ENCODE data around the gene SMARCA4.
"Not testable (repeated sequence)": the region's sequence is repeated elsewhere in the genome, so short reads cannot be mapped to it uniquely, and the experiment has no call there.

Gene SMARCA4

DNA sequence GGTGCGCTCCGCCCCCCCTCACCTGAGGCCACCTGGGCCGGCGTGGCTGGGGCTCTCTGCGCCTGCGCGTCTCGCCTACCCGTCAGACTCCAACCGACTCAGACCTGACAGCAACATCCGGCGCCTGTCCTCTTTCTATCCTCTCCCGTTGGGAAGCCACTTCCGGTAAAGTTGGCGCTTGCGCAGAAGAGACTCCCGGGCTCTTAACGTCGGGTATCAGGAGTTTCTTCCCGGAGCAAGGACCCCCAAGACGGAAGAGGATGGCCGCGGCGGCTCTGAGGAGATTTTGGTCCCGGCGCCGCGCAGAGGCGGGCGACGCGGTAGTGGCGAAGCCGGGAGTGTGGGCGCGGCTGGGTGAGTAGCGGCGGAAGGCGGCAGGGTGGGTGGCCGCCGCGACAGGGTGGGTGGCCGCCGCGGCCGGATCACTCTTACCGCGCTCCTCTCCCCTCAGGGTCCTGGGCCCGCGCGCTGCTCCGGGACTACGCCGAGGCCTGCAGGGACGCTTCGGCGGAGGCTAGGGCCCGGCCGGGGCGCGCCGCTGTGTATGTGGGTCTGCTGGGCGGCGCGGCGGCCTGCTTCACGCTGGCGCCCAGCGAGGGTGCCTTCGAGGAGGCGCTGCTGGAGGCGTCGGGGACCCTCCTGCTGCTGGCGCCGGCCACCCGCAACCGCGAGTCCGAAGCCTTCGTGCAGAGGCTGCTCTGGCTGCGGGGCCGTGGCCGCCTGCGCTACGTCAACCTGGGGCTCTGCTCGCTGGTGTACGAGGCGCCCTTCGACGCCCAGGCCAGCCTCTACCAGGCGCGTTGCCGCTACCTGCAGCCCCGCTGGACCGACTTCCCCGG is 32.0 kb upstream of the SMARCA4 start, which contains the start of the genes TIMM29 and YIPF2:
Gene TIMM29, plus strand, starts transcription at position 249 of the 839 bp plus-strand sequence. Its CDS starts 12 bp downstream, at position 261.
Gene YIPF2, minus strand, starts transcription at position 77 of the 839 bp plus-strand sequence. CDS start 229 bp downstream, outside the sequence.
- peak; percentile 87 to 92 for DNase-seq (ENCODE audit: low read depth in 2 of 2)

DNA sequence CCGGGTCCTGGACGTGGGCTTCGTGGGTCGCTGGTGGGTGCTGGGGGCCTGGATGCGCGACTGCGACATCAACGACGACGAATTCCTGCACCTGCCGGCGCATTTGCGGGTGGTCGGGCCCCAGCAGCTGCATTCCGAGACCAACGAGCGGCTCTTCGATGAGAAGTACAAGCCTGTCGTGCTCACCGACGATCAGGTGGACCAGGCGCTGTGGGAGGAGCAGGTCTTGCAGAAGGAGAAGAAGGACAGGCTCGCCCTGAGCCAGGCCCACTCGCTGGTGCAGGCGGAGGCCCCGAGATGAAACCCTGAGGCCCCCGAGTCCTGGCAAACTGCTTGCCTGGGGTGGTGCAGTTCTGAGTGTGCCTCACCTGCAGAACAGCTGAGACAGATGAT is 31.4 kb upstream of the SMARCA4 start:
- DNase-seq (ENCODE audit: low read depth in 2 of 2), result no peak

DNA sequence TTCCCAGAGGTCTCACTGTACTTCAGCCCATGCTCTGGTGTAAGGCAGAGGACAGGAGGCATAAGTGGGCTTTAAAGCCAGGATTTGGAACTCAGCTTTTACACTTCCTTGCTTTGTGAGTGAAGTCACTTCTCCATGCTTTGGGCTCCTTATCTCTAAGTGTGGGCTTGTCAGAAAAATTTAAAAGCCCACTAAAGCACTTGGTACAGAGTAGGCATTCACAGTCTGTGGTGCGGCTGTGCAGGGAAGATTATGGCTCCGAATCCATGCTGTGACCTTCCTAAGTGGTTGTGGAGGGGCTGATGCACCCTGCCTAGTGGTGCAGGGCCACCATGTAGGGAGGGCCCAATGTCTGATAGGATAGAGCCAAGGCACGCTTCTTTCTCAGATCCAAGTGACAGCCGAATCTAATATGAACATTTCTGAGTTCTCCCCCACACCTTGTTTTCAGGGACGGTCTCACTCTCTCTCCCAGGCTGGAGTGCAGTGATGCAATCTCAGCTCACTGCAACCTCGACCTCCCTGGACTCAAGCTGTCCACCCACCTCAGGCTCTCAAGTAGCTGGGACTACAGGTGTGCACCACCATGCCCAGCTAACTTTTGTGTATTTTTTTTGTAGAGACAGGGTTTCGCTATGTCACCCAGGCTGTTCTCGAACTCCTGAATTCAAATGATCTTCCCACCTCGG is 25.3 kb upstream of the SMARCA4 start:
- no peak for DNase-seq (ENCODE audit: low read depth in 2 of 2)

DNA sequence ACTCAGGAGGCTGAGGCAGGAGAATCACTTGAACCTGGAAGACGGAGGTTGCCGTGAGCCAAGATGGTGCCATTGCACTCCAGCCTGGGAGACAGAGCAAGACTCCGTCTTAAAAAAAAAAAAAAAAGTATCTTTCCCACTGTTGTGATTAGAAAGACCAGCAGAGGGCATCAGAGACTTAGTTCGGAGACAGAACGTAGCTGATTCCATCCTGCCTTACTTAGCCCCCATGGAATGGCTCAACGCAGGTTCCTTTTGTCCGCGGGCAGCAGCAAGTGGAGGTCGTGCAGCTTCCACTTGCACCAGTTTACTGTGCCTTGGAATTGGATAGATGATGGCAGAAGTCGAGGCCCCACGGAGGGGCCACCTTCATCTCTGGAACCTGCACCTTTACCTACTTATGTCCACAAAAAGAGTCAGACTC is 24.2 kb upstream of the SMARCA4 start:
- no peak for DNase-seq (ENCODE audit: low read depth in 2 of 2)

DNA sequence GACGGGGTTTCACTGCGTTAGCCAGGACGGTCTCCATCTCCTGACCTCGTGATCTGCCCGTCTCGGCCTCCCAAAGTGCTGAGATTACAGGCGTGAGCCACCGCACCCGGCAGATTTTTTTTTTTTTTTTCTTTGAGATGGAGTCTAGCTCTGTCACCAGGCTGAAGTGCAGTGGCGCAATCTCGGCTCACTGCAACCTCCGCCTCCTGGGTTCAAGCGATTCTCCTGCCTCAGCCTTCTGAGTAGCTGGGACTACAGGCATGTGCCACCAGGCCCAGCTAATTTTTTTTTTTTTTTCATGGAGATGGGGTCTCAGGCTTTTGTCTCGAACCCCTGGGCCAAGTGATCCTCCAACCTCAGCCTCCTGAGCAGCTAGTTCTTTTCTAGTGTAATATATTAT is 19.2 kb upstream of the SMARCA4 start:
- DNase-seq (ENCODE audit: low read depth in 2 of 2), result not testable (repeated sequence)

DNA sequence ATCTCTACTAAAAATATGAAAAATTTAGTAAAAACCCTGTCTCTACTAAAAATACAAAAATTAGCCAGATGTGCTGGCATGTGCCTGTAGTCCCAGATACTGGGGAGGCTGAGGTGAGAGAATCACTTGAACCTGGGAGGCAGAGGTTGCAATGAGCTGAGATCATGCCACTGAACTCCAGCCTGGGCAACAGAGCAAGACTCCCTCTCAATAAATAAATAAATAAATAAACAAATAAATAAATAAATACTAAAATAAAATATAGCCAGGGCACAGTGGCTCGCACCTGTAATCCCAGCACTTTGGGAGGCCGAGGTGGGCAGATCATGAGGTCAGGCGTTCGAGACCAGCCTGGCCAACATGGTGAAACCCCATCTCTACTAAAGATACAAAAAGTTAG is 17.4 kb upstream of the SMARCA4 start:
- not testable (repeated sequence) for DNase-seq (ENCODE audit: low read depth in 2 of 2)

DNA sequence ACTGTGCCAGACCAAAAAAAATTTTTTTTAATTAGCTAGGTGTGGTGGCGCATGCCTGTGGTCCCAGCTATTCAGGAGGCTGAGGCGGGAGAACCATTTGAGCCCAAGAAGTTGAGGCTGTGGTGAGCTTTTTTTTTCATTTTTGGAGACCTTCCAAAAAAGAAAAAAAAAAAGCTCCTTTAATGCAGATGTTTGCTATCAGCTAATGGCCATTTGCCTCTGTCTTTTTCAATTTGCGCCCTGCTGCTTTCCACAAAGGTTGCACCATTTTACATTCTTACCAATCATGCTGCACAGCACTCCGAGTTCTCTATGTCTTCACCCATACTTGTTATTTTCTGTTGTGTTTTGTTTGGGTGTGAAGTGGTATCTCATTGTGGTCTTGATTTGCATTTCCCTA is 15.6 kb upstream of the SMARCA4 start:
- DNase-seq (ENCODE audit: low read depth in 2 of 2), result no peak

DNA sequence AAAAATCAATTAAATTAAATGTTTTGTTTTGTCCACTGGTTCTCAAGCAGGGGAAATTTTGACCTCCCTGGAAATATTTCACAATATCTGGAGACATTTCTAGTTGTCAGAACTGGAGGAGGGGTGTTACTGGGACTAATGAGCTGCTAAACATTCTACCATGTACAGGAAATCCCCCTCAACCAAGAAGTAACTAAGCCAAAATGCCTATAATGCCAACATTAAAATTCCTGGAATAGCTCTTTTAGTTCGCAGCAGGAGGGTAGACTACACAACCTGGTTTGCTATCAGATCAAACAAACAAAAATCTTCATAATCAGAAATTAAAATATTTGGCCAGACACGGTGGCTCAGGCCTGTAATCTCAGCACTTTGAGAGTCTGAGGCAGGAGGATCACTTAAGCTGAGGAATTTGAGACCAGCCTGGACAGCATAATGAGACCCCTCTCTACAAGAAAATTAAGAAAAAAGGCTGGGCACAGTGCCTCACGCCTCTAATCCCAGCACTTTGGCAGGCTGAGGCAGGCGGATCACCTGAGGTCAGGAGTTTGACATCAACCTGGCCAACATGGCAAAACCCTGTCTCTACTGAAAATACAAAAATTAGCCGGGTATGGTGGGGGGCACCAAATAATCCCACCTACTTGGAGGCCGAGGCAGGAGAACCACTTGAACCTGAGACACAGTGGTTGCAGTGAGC is 13.7 kb upstream of the SMARCA4 start:
- no peak for DNase-seq (ENCODE audit: low read depth in 2 of 2)

DNA sequence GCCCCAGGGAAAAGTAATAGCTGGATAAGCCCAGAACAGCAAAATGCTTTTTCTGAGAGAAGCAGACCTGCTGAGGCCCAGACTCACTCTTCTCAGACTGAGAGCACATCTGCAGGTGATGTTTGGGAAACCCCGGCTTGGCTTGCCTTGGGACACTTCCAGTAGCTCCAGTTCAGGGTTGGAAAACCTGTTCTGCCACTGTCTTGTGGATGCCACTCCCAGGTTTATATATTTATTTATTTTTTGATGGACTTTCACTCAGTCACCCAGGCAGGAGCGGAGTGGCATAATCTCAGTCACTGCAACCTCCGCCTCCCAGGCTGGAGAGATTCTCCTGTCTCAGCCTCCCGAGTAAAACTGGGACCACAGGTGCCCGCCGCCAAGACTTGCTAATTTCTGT is 8.0 kb upstream of the SMARCA4 start:
- no peak for DNase-seq (ENCODE audit: low read depth in 2 of 2)

DNA sequence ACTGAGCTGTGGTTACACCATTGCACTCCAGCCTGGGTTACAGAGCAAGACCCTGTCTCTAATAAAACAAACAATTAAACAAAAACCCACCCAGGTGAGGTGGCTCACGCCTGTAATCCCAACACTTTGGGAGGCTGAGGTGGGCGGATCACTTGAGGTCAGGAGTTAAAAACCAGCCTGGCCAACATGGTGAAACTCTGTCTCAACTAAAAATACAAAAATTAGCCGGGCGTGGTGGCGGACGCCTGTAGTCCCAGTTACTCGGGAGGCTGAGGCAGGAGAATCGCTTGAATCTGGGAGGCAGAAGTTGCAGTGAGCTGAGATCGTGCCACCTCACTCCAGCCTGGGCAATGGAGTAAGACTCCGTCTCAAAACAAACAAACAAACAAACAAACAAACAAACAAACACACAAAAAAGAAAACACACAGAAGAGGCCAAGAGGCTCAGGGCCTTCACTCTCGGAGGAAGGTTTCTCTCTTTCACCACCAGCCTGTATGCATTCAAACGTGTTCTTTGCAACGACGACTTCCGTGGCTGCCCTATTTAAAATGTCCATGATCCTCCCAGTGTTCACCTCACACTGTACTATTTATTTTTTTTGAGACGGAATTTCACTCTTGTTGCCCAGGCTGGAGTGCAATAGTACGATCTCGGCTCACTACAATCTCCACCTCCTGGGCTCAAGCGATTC is 1.4 kb upstream of the SMARCA4 start:
- not testable (repeated sequence) for DNase-seq (ENCODE audit: low read depth in 2 of 2)

DNA sequence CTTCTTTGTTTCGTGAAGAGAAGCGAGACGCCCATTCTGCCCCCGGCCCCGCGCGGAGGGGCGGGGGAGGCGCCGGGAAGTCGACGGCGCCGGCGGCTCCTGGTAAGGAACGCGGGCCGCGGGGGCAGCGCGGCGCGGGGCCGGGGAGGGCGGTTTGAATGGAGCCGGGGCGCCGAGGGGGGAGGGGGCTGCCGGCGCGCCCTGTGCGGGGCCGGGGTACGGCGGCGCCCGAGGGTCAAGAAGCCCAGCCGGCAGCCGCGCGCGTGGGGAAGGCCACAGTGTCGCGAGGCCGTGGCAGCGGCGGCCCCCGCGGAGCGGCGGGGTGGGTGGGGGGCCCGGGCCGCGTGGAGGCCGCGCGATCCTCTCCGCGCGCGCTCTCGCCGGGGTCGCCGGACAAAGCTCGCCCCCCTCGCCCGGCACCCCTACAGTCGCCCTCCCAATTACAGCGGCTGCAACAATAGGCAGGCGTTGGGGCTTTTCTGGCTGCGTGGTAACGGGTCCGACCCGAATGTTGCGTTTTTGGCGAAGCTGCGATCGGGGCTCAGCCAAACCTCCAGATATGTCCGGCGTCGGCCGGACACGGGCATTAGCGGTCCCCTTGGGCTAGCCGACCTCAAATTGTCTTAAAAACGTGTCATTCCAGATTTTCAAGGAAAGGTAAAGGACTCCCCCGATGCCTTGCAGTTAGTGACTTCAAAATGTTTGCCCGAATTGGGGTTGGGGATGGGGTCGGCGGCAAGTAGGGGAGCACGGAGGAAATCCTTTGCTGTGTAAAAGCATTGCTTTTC is 437 bp downstream of the SMARCA4 start:
- no peak for DNase-seq (ENCODE audit: low read depth in 2 of 2)

DNA sequence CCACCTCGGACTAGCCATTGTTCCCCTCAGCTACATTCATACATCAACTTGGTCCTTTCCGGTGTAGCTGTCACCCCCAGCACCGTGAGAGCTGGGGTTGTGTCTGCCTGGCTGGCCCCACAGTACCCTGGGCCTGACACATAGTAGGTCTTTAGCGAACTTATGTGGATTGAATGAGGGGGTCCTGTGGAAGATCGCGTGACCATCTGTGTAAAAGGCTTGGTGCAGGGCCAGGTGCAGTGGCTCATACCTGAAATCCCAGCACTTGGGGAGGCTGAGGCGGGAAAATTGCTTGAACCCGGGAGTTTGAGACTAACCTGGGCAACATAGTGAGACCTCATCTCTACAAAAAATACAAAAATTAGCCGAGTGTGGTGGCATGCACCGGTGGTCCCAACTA is 2.0 kb downstream of the SMARCA4 start:
- DNase-seq (ENCODE audit: low read depth in 2 of 2), result no peak

DNA sequence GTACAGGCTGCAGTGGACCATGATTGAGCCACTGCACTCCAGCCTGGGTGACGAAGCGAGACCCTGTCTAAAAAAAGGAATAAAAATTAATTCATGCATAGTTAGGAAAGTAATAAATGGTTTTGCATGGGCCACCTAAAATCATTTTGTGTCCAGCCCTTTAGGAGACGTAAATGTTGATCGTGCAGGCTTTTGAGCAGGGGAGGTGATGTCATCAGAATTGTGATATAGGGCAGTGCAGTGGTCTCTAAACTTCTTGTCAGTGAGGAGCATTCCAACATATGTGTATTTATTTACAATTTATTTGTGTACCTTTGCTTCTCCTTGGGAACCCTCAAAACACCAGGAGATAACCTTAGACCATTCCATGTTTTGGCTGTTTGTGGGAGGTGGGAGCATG is 3.0 kb downstream of the SMARCA4 start:
- DNase-seq (ENCODE audit: low read depth in 2 of 2), result no peak

DNA sequence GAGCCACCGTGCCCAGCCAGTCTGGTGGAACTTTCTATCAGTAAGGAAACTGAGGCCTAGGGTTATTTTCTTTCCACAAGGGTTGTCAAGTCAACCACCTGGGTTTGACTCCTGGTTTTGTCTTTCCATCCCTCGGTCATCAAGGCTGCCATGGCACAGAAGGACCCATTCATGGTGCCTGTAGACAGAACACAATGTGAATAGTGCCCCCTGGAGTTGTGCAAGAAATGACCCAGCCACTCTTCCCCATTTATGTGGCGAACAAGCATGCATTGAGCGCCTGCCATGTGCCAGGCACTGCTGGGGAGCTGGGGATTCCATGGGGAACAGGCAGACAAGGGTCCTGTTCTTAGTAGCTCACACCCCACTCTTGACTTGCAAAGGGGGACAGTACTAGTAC is 4.1 kb downstream of the SMARCA4 start:
- no peak for DNase-seq (ENCODE audit: low read depth in 2 of 2)

DNA sequence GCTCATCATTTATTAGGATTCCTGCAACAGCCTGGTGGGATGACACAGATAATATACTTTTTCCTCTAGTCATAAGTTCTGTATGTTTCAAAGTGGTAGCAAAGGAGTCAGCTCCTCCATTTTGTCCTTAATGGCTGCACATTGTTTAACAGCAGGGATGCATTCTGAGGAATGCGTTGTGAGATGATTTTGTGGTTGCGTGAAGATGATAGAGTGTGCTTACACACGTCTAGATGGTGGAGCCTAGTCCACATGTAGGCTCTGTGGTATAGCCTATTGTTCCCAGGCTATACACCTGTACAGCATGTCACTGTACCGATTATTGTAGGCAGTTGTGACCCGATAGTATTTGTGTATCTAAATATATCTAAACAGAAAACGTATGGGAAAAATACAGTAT is 4.6 kb downstream of the SMARCA4 start:
- no peak for DNase-seq (ENCODE audit: low read depth in 2 of 2)

DNA sequence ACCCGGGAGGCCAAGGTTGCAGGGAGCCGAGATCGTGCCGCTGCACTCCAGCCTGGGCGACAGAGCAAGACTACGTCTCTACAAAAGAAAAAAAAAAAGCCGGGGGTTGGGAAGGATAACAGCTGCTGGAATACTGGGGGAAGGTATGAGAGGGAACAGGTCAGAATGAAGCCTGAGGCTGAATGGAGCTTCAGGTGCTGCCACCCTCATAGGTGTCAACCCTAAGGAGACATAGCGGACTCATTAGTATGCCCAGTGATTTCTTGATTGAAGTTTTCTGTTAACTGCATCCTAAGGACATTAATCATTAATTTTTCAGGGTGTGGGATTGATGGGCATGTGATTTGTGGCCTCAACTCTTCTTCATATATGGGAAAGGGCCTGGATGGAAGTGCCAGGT is 6.0 kb downstream of the SMARCA4 start:
- DNase-seq (ENCODE audit: low read depth in 2 of 2), result no peak

DNA sequence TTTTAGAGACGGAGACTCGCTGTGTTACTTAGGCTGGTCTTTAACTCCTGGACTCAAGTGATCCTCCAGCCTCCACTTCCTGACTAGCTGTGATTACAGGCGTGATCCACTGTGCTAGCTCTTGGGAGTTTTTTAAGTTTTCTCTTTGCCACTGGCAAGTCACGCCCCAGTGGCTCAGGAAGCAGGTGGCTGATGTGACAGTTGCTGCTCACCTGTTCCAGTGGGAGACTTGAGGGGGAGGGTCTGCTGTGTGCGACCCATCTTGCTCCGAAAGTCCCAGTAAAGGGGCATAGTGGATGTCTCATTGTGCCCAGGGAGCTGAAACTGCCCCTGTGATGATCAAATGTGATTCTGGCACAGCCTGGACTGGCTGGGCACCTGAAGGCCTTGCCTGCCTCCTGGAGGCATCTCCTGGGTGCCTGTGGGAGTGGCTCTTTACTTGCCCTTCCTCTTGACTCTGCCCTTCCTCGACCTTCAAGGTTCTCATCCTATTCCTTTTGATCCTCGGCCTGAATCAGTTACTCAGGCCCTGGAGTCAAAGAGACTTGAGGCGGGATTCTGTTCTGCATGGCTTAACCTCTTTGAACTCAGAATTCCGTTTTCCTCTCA is 7.8 kb downstream of the SMARCA4 start:
- DNase-seq (ENCODE audit: low read depth in 2 of 2), result no peak

DNA sequence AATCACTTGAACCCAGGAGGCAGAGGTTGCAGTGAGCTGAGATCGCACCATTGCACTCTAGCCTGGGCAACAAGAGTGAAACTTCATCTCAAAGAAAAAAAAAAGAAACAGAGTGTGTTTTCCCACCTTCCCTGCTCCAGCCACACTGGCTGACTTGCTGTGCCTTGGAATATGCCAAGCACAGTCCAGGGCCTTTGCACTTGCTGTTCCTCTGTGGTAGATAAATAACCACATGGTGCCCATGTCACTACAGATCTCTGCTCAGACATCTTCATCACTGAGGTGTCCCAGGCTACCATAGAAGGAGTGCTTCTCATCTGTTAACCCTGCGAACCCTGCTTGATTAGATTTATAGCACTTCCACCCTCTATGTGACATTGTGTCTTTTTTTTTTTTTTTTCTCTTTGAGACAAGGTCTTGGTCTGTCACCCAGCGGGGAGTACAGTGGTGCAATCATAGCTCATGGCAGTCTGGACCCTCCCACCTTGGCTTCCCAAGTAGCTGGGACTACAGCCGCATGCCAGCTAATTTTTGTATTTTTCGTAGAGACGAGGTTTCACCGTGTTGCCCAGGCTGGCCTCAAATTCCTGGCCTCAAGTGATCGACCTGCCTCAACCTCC is 10.4 kb downstream of the SMARCA4 start:
- DNase-seq (ENCODE audit: low read depth in 2 of 2), result no peak

DNA sequence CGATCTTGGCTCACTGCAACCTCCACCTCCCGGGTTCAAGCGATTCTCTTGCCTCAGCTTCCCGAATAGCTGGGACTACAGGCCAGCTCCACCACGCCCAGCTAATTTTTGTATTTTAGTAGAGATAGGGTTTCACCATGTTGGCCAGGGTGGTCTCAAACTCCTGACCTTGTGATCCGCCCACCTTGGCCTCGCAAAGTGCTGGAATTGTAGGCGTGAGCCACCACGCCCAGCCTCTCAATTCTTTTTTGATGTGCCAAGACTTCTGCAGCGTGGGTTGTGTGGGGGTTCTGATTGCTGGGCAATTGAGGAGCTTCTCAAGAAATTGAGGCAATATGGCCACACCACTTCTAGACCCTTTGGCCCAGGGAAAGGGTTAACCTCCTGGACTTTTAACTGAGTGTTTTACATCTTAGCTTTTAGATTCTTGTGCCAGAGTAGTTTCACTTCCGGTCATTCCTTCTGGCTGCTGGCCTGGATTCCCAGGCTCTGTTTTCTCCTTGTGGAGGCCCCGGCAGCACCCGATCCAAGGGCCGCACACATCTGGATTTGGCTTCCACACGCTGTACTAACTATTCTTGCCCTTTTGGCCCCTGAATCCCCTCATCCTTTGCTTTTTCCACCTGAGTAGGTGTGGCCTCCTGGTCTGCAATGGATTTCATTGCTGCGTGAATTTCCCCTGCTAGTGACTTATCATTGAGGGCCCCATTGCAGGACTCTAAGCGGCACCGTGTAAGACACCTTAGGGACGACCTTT is 14.7 kb downstream of the SMARCA4 start:
- DNase-seq (ENCODE audit: low read depth in 2 of 2), result no peak

Measured in activated CD8-positive, alpha-beta memory T cell treated with anti-CD3 and anti-CD28 coated beads for 4 hours (primary cell).